ENCODE data around the gene DZIP3. TPM values are rescaled to one million over a fixed set of nuclear protein-coding genes. Genes with fewer than 3 reads are reported as not detected.

DZIP3 gene
- total and polyA plus RNA-seq, 3 donors from 2014 or later, result 42.0 to 62.8 (median 46.4) TPM

- DNase-seq, result no peak
- H3K36me3 ChIP-seq (ENCODE audit: low read depth, missing control alignments), result no peaks in the 10 kb centered on the region
- H3K9me3 ChIP-seq, result no peaks in the 10 kb centered on the region
- no peaks in the 10 kb centered on the region for H3K27me3 ChIP-seq
- intact Hi-C loops (cut with DNase I; ENCODE audit: low total_unique reads), result no loop called here
- 74 to 77% methylated on average over 2 of the region's 2 CpGs for WGBS, 2 donors
- TF ChIP-seq, protein P1, sequence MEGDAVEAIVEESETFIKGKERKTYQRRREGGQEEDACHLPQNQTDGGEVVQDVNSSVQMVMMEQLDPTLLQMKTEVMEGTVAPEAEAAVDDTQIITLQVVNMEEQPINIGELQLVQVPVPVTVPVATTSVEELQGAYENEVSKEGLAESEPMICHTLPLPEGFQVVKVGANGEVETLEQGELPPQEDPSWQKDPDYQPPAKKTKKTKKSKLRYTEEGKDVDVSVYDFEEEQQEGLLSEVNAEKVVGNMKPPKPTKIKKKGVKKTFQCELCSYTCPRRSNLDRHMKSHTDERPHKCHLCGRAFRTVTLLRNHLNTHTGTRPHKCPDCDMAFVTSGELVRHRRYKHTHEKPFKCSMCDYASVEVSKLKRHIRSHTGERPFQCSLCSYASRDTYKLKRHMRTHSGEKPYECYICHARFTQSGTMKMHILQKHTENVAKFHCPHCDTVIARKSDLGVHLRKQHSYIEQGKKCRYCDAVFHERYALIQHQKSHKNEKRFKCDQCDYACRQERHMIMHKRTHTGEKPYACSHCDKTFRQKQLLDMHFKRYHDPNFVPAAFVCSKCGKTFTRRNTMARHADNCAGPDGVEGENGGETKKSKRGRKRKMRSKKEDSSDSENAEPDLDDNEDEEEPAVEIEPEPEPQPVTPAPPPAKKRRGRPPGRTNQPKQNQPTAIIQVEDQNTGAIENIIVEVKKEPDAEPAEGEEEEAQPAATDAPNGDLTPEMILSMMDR (IDR thresholded peaks at IDR 0.05), result no peak
- no peak for TF ChIP-seq POLR2A (IDR thresholded peaks at IDR 0.05)
- H3K4me1 ChIP-seq, result peaks cover 6% of the 10 kb centered on the region
- no peak overlapping the region for H3K4me3 ChIP-seq
- no peak overlapping the region for H3K27ac ChIP-seq
Observed at GRCh38 chr3:108555966-108556581, 33.4 kb upstream of the DZIP3 start.

GRCh38 chr3:108562565-108562964 is 27.0 kb upstream of the DZIP3 start:
- Histone ChIP-seq H3K27ac (no peak overlapping the region), H3K4me1 (no peaks in the 10 kb centered on the region), H3K4me3 (no peak overlapping the region), H3K9me3 (no peaks in the 10 kb centered on the region), H3K36me3 (ENCODE audit: low read depth, missing control alignments) (no peaks in the 10 kb centered on the region), H3K27me3 (no peaks in the 10 kb centered on the region)
- intact Hi-C loops (cut with DNase I; ENCODE audit: low total_unique reads), result no loop called here
- no peak for DNase-seq
- no peak for TF ChIP-seq POLR2A (IDR thresholded peaks at IDR 0.05)
- TF ChIP-seq, protein P1 (IDR thresholded peaks at IDR 0.05), result no peak
- WGBS, 2 donors, result 90 to 96% methylated on average over 2 of the region's 2 CpGs

GRCh38 chr3:108564564-108564963 is 25.0 kb upstream of the DZIP3 start:
- Histone ChIP-seq H3K4me1 (no peaks in the 10 kb centered on the region), H3K36me3 (ENCODE audit: low read depth, missing control alignments) (no peaks in the 10 kb centered on the region), H3K4me3 (no peak overlapping the region), H3K27me3 (no peaks in the 10 kb centered on the region), H3K27ac (no peak overlapping the region), H3K9me3 (no peaks in the 10 kb centered on the region)
- intact Hi-C loops (cut with DNase I; ENCODE audit: low total_unique reads), result no loop called here
- TF ChIP-seq, protein P1 (IDR thresholded peaks at IDR 0.05), result no peak
- no peak for TF ChIP-seq POLR2A (IDR thresholded peaks at IDR 0.05)
- no peak for DNase-seq

- intact Hi-C loops (cut with DNase I; ENCODE audit: low total_unique reads), result no loop called here
- WGBS, 2 donors, result 94 to 96% methylated on average over 3 of the region's 3 CpGs
Observed at GRCh38 chr3:108565506-108565905, 24.0 kb upstream of the DZIP3 start.

More at GRCh38 chr3:108565506-108565905, 24.0 kb upstream of the DZIP3 start:
- Histone ChIP-seq H3K36me3 (ENCODE audit: low read depth, missing control alignments) (no peaks in the 10 kb centered on the region), H3K4me3 (no peak overlapping the region), H3K27me3 (no peaks in the 10 kb centered on the region), H3K4me1 (no peaks in the 10 kb centered on the region), H3K27ac (no peak overlapping the region), H3K9me3 (no peaks in the 10 kb centered on the region)
- no peak for DNase-seq
- TF ChIP-seq, protein P1 (IDR thresholded peaks at IDR 0.05), result no peak
- TF ChIP-seq POLR2A (IDR thresholded peaks at IDR 0.05), result no peak

Data from testis (tissue), 3 donors.